G401 (cell line): ENCODE measurements around the gene SLC6A17. TPM values are rescaled to one million over a fixed set of nuclear protein-coding genes. Genes with fewer than 3 reads are reported as not detected.

Experiments used
- DNase-seq: peaks from one replicate; pipeline ENCODE4 v3.0.0-alpha.2; 2015; ENCODE audit warnings: low spot score
- in situ Hi-C: cut with HindIII; loops from 2 replicates; pipeline ENCODE4 v1.10.0; 2016; ENCODE audit warnings: low sequenced_read_pairs, mixed read lengths
- total RNA-seq: library from RNA; depleted of rRNA; stranded (reverse); fragments of >200 nt; shearing (Covaris generic); gene quantifications from 2 replicates; pipeline ENCODE4 v1.2.3, GENCODE V29; 2014

SLC6A17 gene
- total RNA-seq, 1 experiment from 2014 or later: 1.3 TPM

GRCh38 chr1:110229348-110230001 lies 79.2 kb downstream of the SLC6A17 start:
- peak; percentile 88 for DNase-seq
- in situ Hi-C loops: no loop called here

DNA sequence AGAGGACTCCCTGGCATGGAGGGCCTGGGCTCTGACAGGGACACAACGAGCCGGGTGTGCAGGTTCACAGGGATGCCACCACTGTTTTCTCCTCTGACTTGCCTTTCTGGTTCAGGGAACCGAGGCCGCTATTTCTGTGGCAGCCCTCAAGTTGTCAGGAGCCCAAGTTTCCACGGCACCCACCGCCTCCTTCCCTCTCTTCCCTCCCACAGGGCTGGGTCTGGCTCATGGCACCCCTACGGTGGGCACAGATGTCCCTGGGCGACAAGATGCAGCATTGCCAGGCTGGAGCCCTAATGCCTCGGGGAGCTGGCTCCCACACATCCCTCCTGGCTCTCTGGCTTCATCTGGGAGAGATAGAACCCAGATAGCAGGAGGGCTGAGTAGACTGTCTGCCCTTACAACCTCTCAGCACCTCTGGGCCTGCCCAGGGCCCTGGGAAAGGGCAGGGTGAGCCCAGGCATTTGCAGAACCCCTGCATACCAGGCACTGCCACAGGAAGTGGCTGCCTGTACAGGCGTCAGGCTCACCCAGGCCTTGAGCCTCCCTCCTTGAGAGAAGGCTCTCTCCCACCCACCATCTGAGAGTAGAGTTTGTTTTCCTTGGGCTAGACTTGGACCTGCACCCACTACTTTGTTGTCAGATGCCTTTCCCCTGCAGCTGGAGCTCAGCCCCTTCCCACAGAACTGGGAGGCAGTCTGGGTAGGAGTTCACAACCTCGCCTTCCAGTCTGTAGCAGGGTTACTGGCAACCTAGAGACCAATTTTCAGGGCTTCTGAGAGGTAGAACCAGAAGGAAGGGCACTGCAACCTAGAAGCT lies 80.3 kb downstream of the SLC6A17 start:
- in situ Hi-C loops: no loop called here
- DNase-seq: no peak

DNA sequence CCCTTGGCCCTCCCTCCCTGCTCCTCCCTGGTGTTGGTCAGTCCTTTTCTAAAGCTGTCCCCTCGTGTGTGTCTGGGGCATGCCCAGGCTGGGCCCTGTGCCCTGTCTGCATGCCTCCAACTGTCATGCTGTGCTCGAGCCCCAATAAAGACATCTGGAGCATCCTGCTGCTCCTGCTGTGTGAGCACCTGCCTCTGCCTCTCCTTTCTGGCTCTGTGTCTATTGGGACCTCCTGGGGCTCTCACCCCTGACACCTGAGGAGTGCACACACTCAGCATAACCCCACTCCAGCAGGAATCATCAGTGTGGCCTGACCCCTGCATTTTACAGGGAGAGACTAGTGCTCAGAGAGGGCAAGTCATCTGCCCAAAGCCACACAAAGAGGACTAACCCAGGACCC lies 83.6 kb downstream of the SLC6A17 start:
- in situ Hi-C loops: no loop called here

GRCh38 chr1:110234691-110235090 lies 84.4 kb downstream of the SLC6A17 start:
- in situ Hi-C loops: no loop called here
- no peak for DNase-seq

More for the DNA sequence above, 83.6 kb downstream of the SLC6A17 start:
- DNase-seq: no peak

DNA sequence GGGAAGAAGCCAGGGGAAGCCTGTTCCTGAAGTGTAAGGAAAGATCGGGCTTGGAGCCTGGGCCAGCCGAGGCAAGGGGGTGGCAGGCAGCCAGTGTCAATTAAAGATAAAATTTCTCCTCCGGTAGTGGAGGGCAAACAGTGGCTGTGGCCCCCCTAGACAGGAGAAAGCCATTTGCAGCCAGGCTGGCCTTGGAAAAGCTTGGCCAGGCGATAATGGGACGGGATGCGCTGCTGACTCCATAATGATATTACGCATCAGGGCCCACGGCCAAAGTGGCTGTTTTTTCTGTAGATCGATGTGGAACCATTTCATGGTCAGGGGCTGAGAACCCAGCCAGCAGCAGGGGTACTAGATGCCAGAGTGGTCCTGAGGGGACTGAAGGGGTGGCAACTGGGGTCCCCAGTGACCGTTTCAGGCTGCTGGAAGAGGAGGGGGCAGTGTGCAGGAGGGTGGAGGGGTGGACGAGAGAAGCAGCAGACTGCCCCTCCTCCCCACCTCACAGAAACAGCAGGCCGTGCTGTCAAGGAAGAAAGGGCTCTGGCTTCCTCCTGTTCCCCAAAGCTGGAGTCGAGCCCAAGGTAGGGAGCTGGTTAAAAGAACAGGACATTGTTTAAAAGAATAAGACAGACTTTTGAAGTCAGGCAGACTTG lies 85.0 kb downstream of the SLC6A17 start:
- no peak for DNase-seq
- in situ Hi-C loops: no loop called here

- in situ Hi-C loops: no loop called here
- DNase-seq: no peak
These were observed 85.8 kb downstream of the SLC6A17 start for GRCh38 chr1:110235834-110236682.

DNA sequence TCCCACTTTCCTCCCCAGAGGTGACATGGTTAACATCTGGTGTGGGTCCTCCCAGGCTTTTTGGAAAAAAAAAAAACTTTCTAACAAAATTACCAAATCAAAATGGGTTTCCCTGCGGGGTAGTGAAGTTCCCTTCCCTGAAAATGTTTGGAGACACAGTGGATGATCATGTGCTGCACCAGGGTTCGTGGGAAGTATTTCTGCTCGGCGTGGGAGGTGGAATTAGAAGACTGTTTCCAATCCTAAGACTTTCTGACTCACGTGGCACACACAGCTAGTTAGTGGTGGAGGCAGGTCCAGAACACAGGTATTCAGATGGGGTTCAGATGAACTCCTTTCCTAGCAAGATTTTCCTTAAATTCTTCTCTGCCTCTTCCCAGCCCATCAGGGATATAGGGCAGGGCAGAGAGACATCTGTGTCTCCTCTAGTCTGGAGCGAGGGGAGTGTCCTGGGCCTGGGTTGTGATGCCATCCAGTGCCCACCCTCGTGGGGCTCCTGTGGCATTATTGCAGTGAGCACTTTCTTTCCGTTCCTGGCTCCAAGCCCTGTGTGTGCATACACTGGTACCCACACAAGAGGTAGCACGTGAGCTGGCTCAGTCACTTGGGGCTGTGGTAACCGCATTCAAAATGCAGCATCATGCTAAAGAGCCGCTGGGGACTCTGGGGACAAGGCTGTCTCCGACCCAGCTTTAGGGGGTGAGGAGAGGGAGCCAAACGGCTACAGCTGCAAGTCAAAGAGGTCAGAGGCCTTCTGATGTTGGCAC lies 87.3 kb downstream of the SLC6A17 start:
- in situ Hi-C loops: no loop called here
- DNase-seq: no peak

- in situ Hi-C loops: no loop called here
- DNase-seq: no peak
These were observed 89.4 kb downstream of the SLC6A17 start for GRCh38 chr1:110239441-110240430.

DNA sequence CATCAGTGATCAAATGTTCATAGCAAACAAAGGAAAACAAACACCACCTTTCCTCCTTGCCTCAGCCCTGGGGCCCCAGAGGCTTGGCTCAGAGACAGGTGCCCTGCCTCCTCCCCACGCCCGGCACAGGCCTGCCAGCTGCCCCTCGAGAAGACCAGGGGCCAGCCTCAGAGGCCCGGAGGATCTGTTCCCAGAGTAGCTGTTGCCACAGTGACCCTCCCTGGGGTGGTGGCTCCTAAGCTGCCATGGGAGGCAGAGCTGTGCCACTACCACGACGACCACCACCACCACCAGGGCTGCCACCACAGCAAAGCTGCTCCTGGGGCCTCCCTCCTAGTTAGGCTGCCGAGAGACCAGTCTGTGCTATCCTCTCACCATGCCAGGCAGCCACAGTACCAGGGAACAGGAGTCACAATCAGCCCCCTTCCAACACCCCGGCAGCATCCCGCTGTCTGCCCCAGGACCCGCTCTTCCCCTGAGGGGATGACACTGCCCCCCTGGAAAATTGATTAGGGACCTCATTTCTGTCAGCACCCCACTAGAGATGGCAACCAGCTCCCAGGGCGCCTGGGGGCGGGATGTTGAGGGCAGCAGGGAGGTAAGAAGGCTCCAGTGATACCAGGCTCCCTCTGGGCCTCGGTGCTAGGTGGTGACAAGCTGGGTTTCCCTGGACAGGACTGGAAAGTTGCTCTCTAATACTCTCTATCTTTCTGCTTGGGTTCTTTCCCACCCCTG lies 90.3 kb downstream of the SLC6A17 start:
- in situ Hi-C loops: no loop called here
- DNase-seq: no peak

- in situ Hi-C loops: no loop called here
- no peak for DNase-seq
These were observed 91.2 kb downstream of the SLC6A17 start for GRCh38 chr1:110241516-110241915.

DNA sequence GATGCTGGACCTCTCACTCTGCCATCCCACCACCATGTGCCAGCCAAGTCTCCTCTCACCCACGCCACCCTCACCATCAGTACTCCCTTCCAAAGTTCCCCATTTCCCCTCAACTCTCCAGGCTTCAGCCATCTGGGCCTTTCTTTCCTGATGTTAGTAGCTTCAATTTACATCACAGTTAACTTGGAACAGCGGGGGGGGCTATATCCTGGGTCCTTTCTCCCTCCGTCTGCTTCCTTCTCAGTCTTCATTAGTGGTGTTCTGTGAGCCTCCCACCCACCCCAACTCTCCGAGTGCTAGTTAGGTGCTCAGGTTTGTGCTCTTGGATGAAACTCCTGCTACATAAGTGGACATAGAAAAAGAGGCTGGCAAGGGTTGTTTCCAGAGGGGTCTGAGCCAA lies 91.8 kb downstream of the SLC6A17 start:
- no peak for DNase-seq
- in situ Hi-C loops: no loop called here

DNA sequence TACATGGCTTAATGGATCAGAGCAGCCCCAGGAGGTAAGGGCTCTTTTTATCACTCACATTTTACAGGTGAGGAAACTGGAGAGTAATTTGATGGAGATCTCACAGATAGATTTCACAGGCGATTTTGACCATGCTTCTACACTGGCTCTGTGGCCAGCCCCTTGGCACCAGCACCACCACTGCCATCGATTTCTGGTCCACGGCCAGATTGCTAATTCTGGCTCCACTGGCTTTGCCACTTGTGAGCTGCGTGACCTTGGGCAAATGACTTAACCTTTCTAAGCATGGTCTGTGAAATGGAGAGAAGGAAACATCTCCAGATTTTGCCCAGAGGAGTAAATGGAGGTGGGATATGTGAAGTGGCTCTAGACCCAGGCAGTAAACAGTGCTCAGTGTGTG lies 92.4 kb downstream of the SLC6A17 start:
- peak; percentile 15 for DNase-seq
- in situ Hi-C loops: no loop called here

GRCh38 chr1:110243146-110243545 lies 92.9 kb downstream of the SLC6A17 start:
- in situ Hi-C loops: no loop called here
- no peak for DNase-seq

GRCh38 chr1:110243574-110243973 lies 93.3 kb downstream of the SLC6A17 start:
- in situ Hi-C loops: no loop called here
- DNase-seq: no peak

GRCh38 chr1:110245876-110246620 lies 95.8 kb downstream of the SLC6A17 start:
- DNase-seq: no peak
- in situ Hi-C loops: no loop called here

- in situ Hi-C loops: no loop called here
- no peak for DNase-seq
These were observed 98.5 kb downstream of the SLC6A17 start for GRCh38 chr1:110248746-110249145.
